HepG2 (cell line): ENCODE results near the gene CDKN1C. TPM values are rescaled to one million over a fixed set of nuclear protein-coding genes. Genes with fewer than 3 reads are reported as not detected.
A peak's percentile ranks its signal among the peaks of the same experiment; 100 is the strongest.

Experiments used
- ARNT ChIP-seq: fragments of 450-650 bp; IDR thresholded peaks from 2 replicates; pipeline ENCODE4 v1.6.1; 2017
- GRHL1 ChIP-seq: sonication (generic); formaldehyde crosslinking; conservative IDR thresholded peaks from 2 replicates; pipeline ENCODE4 v1.8.0; 2022; ENCODE audit warnings: missing genetic modification reagents
- GZF1 ChIP-seq: sonication (generic); formaldehyde crosslinking; IDR thresholded peaks from 2 replicates; pipeline ENCODE4 v1.5.1; 2020; ENCODE audit warnings: mild to moderate bottlenecking, missing genetic modification reagents
- MAFG ChIP-seq: sonication (generic); formaldehyde crosslinking; IDR thresholded peaks from 2 replicates; pipeline ENCODE4 v1.5.1; 2020; ENCODE audit warnings: mild to moderate bottlenecking, missing genetic modification reagents
- MIER2 ChIP-seq: IDR thresholded peaks from 2 replicates; pipeline ENCODE4 v1.6.1; 2016; ENCODE audit warnings: missing biosample characterization, missing genetic modification reagents
- MXD4 ChIP-seq: IDR thresholded peaks from 2 replicates; pipeline ENCODE4 v1.6.1; 2016; ENCODE audit warnings: mild to moderate bottlenecking, missing biosample characterization, missing genetic modification reagents
- POLR2G ChIP-seq: fragments of 200-400 bp; formaldehyde crosslinking; IDR thresholded peaks from 2 replicates; pipeline ENCODE4 v1.6.1; 2018; ENCODE audit warnings: mild to moderate bottlenecking, low read depth, low read length, moderate library complexity
- RBAK ChIP-seq: sonication (generic); formaldehyde crosslinking; IDR thresholded peaks from 2 replicates; pipeline ENCODE4 v1.5.1; 2020; ENCODE audit warnings: mild to moderate bottlenecking, missing genetic modification reagents
- RERE ChIP-seq: IDR thresholded peaks from 2 replicates; pipeline ENCODE4 v1.6.1; 2016; ENCODE audit warnings: low read depth, missing genetic modification reagents, missing compliant biosample characterization
- TFAP4 ChIP-seq: sonication (generic); IDR thresholded peaks from 2 replicates; pipeline ENCODE4 v1.6.1; 2016; ENCODE audit warnings: low read depth, borderline replicate concordance
- TRIM22 ChIP-seq: fragments of 450-650 bp; IDR thresholded peaks from 2 replicates; pipeline ENCODE4 v1.6.1; 2017
- ZBTB21 ChIP-seq: sonication (generic); formaldehyde crosslinking; IDR thresholded peaks from 2 replicates; pipeline ENCODE4 v1.4.0; 2020; ENCODE audit warnings: missing genetic modification reagents
- ZBTB44 ChIP-seq: sonication (generic); formaldehyde crosslinking; IDR thresholded peaks from 2 replicates; pipeline ENCODE4 v1.4.0; 2020; ENCODE audit warnings: missing genetic modification reagents
- ZMYM3 ChIP-seq: sonication (generic); formaldehyde crosslinking; IDR thresholded peaks from 2 replicates; pipeline ENCODE4 v1.5.1; 2020; ENCODE audit warnings: mild to moderate bottlenecking, missing genetic modification reagents
- ZNF3 ChIP-seq: IDR thresholded peaks from 2 replicates; pipeline ENCODE4 v1.7.0; 2017; ENCODE audit warnings: inconsistent platforms
- ZNF337 ChIP-seq: sonication (generic); formaldehyde crosslinking; IDR thresholded peaks from 2 replicates; pipeline ENCODE4 v1.5.1; 2020; ENCODE audit warnings: missing genetic modification reagents, low read depth, mild to moderate bottlenecking, borderline replicate concordance
- ZNF749 ChIP-seq: sonication (generic); formaldehyde crosslinking; IDR thresholded peaks from 2 replicates; pipeline ENCODE4 v1.8.0; 2022; ENCODE audit warnings: mild to moderate bottlenecking, missing genetic modification reagents, moderate library complexity, borderline replicate concordance
- ZNF782 ChIP-seq: sonication (generic); formaldehyde crosslinking; IDR thresholded peaks from 2 replicates; pipeline ENCODE4 v1.4.0; 2020; ENCODE audit warnings: missing genetic modification reagents, mild to moderate bottlenecking, borderline replicate concordance
- ZNF792 ChIP-seq: IDR thresholded peaks from 2 replicates; pipeline ENCODE4 v1.6.1; 2016
- ZNF850 ChIP-seq: sonication (generic); formaldehyde crosslinking; conservative IDR thresholded peaks from 2 replicates; pipeline ENCODE4 v1.9.0; 2021; ENCODE audit warnings: mild to moderate bottlenecking, missing genetic modification reagents
- polyA plus RNA-seq, 8 experiments: library from polyadenylated mRNA; depleted of rRNA in 3 of 8; stranded (reverse) in 7 of 8; unstranded in 1 of 8; fragments of >200 nt; fragmentation: Illumina TruSeq in 4 of 8; extraction: Trizol in 4 of 8; gene quantifications; 2 replicates each; pipeline versions ENCODE4 v1.2.1 to v1.2.3, GENCODE V29; 2011 to 2016; ENCODE audit warnings: low read depth in 4 of 8, missing spikeins in 1 of 8, mixed read lengths in 1 of 8; ENCODE audit not compliant: insufficient read depth in 1 of 8
- total RNA-seq, 5 experiments: library from RNA; depleted of rRNA; stranded (reverse); fragments of >200 nt; fragmentation: Illumina TruSeq; extraction: Trizol; gene quantifications; 2 replicates each; pipeline ENCODE4 v1.2.3, GENCODE V29; 2016; ENCODE audit warnings: low read depth in 1 of 5

CDKN1C gene
- total and polyA plus RNA-seq, 2 of the 13 experiments (the other 11 are each of a cell fraction or from before 2014, with no cell fraction given) = not detected

GRCh38 chr11:2929950-2930703 is 44.6 kb upstream of the CDKN1C start (continued):
- TF ChIP-seq GRHL1 (CRISPR knock-in tag) = no peak
- no peak for TF ChIP-seq ZNF850 (CRISPR knock-in tag)
- TF ChIP-seq RBAK = no peak
- TF ChIP-seq ZNF792 = no peak; the same call in 1 of the 2 replicates
- TF ChIP-seq ARNT = no peak
- TF ChIP-seq MIER2 (CRISPR knock-in tag) = no peak
- TF ChIP-seq ZBTB44 (CRISPR knock-in tag) = no peak
- no peak; the same call in 1 of the 2 replicates for TF ChIP-seq MXD4
- no peak for TF ChIP-seq ZNF749 (CRISPR knock-in tag)
- 0 out of 2 replicates have a peak, but pooled peaks have one; percentile 12 for TF ChIP-seq POLR2G
- peak; percentile 96 for TF ChIP-seq ZMYM3
- TF ChIP-seq MAFG (CRISPR knock-in tag) = no peak
- no peak for TF ChIP-seq RERE (CRISPR knock-in tag)
- TF ChIP-seq ZNF3 (CRISPR knock-in tag) = no peak
- TF ChIP-seq ZBTB21 (CRISPR knock-in tag) = no peak
- TF ChIP-seq ZNF782 = no peak
- peak; percentile 87 for TF ChIP-seq TFAP4
- TF ChIP-seq ZNF337 (CRISPR knock-in tag) = no peak
- TF ChIP-seq GZF1 (CRISPR knock-in tag) = no peak
- no peak for TF ChIP-seq TRIM22
